ENCODE data around the gene ANKMY1.
"Not testable (repeated sequence)": the region's sequence is repeated elsewhere in the genome, so short reads cannot be mapped to it uniquely, and the experiment has no call there.

The ANKMY1 gene

DNA sequence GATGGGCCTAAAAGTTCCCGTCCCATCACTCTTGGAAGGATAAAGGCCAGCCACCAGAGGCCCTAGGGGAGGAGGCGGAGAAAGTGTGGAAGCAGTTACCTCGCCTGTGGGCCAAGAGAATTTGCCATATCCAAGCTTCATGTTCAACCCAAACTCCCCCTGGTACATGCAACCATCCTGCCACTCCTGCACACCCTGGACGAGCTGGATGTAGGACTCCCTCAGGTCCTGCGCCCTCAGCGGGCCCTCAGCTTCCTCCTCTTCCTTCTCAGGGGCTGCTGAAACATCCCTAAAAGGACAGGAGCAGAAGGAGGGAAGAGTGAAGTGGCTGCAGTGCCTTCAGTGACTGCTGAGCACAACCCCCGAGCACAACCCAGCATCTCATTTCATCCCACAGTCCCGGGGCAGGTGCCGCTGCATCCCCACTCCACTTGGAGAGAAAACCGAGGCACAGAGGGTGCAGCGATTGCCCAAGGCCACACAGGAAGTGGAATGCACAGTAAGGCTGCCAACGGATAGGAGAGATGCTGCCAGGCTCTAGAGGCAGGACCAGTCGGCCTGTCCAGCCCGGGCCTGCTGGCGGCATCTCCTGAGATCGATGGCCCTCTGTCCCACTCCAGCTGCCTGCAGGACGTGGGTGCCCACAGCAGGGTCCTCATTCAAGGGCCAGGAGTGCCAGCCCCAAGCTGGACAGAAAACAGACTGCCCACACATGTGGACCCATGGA is 2.9 kb downstream of the ANKMY1 start:
- no peak for DNase-seq (ENCODE audit: low read depth)

DNA sequence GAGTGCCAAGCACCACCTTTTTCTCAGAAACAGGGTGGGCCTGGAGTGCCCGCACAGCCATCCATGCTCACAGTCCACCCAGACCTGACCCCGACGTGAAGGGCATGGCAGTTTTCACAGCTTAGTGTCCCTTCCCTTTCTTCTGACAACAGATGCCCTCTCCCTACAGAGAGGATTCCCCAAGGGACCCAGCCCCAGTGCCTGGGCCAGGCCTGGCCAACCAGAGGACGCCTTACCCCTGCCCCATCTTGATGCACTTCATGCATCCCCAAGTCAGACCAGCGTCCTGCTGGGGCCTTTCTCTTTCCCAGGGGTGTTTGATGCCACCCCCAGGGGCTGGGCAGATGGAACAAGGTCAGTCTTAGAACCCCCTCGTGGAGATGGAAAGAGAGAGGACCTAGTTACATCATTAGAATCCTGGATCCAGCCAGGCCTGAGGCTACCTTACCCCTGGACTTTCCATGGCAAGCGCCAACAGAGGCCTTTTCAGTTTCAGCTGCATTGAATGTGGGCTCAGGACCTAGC is 3.8 kb downstream of the ANKMY1 start:
- DNase-seq (ENCODE audit: low read depth), result no peak

DNA sequence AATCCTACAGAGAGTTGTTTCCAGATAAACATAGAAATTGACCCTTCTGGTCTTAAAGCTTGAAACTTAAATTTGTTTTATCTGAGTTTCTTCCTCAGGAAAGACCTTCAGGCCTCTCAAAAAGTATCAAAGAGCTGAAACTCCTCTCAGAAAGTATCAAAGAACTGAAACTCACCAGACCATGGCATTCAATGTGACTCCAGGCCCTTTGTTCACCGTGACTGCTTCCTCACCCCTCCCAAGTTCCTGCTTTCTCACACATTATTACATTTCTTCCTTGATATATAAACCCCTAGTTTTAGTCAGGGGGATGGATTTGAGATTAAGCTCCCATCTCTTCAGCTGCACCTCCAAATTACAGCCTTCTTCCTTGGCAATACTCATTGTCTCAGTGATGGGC is 6.0 kb downstream of the ANKMY1 start:
- DNase-seq (ENCODE audit: low read depth), result no peak

DNA sequence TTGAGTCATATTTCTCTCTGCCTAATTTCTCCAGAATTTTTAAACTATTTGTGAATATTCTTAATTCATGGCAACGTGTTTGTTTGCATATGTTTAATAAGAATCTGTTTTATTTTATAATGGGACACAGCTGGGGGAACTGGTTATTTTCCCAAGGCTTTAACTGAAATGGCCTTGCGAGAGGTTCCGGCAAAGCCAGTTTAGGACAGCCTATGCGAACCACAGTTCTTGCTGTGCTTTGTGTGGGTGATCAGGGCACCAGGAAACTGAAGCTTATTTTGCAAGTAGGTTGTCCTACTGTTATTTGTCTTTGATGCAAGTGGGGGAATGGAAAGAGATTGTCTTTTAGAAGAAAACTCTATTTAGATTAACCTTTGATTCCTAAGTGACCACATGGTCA is 6.5 kb downstream of the ANKMY1 start:
- DNase-seq (ENCODE audit: low read depth), result no peak

DNA sequence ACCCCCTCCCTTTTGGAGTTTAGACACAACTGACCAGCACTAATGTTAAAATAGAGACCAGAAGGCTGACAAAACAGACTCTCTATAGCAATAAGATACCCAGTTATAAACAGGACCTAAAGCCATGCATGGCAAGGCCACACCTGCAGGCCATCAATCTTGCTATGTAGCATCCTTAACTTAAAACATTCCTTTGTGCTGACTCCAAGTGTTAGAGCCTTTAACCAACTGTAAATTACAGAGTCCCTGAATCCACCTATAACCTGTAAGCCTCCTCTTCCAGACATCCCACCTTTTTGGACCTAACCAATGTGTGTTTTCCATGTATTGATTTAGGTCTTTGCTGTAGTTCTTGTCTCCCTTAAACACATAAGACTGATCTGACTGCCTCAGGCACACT is 17.9 kb downstream of the ANKMY1 start:
- no peak for DNase-seq (ENCODE audit: low read depth)

DNA sequence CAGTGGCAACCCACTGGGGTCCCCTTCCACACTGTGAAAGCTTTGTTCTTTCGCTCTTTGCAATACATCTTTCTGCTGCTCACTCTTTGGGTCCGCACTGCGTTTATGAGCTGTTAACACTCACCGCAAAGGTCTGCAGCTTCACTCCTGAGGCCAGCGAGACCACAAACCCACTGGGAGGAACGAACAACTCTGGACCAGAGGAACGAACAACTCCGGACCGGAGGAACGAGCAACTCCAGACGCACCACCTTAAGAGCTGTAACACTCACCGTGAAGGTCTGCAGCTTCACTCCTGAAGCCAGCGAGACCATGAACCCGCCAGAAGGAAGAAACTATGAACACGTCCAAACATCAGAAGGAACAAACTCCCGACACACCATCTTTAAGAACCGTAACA is 18.7 kb downstream of the ANKMY1 start:
- DNase-seq (ENCODE audit: low read depth), result not testable (repeated sequence)

DNA sequence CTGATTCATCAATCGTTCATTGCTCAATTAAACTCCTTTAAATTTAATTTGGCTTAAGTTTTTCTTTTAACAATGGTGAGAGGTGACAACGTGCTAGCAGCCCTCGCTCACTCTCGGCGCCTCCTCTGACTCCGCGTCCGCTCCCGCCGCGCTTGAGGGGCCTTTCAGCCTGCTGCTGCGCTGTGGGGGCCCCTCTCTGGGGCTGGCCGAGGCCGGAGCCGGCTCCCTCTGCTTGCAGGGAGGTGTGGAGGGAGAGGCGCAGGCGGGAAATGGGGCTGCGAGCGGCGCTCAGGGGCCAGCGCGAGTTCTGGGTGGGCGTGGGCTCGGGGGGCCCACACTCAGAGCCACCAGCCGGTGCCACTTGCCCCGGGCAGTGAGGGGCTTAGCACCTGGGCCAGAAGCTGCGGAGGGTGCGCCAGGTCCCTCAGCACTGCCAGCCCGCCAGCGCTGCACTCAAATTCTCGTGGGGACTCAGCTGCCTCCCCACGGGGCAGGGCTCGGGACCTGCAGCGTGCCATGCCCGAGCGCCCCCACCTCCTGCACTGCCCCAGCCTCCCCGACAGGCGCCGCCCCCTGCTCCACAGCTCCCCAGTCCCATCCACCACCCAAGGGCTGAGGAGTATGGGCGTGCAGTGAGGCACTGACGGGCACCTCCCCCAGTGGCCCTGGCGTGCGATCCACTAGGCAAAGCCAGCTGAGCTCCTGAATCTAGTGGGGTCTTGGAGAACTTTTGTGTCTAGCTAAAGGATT is 19.6 kb downstream of the ANKMY1 start:
- DNase-seq (ENCODE audit: low read depth), result no peak

DNA sequence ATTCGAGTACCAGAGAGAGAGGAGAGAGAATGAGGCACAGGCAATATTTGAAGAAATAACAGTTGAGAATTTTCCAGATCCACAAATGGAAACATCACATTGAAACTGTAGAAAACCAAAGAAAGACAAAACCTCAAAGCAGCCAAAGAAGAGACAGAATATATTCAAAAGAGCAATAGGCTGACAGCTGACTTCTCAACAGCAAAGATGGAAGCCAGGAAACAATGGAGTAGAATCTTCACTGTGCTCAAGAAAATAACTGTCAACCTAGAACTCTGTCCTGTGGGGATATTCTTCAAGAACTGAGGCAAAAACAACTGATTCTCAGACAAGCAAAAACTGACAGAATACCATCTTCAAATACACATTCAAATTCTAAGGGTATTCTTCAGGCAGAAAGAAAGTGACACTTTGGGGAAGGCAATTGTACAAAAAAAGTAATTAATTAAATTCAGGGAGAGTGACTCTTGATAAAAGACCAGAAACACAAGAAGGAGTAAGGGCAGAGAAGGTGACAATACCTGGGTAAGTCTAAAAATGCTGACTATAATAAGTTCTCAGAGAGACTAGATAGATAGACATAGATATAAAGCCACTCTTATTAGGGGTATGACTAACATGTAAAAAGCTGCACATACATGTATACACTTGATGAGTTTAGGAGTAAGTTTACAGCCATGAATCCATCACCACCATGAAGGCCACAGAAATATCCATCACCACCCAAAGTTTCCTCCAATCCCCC is 25.6 kb downstream of the ANKMY1 start:
- no peak for DNase-seq (ENCODE audit: low read depth)

DNA sequence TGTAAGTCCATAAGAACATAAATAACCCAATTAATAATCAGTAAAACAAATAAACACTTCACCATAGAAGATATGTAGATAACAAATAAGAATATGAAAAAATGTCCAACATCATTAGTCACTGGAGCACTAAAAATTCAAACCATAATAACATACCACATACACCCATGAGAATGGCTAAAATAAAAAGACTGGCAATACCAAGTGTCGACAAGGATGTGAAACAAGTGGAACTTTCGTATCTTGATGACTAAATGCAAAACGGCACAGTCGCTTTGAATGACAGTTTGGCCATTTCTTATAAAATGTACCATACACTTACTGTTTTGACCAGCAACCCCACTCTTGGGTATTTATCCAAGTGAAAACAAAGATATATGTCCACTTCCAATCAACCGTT is 26.8 kb downstream of the ANKMY1 start:
- DNase-seq (ENCODE audit: low read depth), result no peak

DNA sequence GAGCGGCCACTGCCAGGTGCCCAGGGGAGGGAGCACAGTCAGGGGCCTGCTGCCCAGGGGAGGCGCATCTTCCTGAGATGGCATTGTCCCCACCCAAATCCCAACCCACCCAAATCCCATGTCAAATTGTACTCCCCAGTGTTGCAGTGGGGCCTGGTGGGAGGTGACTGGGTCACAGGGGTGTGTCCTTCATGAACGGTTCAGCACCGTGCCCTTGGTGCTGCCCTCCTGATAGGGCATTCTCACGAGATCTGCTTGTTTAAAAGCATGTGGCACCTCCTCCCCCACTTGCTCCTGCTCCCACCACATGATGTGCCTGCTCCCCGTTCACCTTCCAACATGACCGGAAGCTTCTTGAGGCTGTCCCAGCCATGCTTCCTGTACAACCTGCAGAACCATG is 27.6 kb downstream of the ANKMY1 start:
- DNase-seq (ENCODE audit: low read depth), result no peak

DNA sequence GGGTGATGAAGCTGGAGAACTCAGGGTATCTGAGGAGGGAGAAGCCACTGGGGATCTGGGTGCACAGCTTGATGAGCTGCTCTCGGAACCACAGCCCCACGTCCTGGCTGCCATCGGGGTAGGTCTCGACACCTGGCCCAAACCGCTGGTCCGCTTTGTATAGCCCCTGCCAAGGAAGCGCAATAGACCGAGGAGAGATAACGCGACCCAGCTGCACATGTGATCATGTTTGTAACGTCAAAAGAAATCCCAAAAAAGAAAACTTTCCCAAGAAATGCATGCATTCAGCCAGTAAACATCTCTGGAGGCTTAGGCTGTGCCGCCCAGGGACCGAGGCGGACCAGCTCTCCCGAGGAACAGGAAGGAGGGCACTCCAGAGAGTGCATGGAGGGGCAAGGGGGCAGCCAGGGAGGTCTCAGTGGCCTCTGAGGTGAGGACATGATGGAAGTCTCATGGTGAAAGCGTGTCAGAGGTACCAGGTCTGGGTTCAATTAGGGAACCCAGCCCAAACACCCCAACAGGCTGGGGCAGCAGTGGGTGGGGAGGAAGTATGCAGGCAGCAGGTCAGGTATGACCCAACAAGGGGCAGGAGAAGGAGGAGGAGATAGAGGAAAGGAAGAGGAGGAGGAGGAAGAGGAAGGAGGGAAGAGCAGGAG is 28.3 kb downstream of the ANKMY1 start:
- no peak for DNase-seq (ENCODE audit: low read depth)

DNA sequence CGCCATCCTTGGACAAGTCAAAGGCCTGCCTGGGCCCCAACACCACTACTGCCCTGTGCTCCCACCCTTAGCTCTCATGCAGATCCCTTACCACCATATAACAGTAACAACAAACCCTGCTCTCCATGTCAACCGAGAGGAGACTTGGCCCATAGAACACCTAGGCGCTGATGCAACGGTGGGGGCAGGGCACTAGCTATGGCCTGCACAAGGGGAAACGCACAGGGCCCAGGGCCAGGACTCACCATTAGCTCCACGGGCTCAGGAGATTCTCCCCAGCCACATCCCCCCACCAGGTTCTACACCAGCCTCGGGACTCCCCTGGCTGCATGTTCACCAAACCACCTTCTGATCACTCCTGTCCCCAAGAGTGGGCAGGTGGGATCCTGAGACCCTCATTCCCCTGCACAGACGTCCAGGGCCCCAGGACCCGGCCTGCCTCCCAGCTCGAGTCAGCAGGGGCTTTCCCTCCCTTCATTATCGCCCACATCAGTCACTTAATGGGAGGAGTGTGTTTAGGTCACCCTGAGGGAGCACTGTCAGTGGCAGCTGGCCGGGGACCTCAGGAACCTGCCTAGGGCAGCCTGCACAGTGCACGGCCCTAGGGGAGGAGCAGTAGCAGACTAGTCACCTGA is 29.3 kb downstream of the ANKMY1 start:
- no peak for DNase-seq (ENCODE audit: low read depth)

DNA sequence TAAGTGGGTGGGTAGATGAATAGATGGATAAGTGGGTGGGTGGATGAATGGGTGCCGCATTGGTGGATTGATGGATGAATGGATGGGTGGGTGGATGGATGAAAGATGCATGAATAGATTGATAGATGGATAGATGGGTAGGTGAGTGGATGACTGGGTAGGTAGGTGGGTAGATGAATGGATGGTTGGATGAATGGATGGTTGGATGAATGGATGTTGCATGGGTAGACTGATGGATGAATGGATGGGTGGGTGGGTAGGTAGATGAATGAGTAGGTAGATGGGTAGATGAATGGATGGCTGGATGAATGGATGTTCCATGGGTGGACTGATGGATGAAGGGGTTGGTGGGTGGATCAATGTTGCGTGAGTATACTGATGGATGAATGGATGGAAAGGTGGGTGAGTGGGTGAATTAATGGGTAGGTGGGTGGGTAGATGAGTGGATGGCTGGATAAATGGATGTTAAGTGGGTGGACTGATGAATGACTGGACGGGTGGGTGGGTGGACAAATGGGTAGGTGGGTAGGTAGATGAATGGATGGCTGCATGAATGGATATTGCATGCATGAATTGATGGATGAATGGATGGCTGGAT is 30.5 kb downstream of the ANKMY1 start:
- no peak for DNase-seq (ENCODE audit: low read depth)

DNA sequence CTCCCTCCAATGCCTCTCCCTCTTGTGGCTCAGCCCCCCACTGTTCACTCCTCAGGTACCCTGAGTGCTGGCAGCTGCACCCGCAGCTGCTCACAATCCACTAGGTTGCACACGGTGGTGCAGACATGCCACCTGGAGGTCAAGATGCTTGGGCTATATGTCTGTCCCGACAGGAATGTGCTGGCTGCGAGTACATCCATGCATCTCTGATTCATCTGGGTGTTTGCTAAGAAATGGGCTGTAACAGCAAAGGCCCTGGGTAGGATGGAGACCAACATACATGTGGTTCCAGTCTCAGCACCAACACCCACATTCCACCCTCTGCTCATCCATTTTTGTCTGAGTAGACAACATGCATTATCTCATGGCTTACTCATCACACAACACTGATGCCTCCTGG is 31.3 kb downstream of the ANKMY1 start:
- DNase-seq (ENCODE audit: low read depth), result no peak

DNA sequence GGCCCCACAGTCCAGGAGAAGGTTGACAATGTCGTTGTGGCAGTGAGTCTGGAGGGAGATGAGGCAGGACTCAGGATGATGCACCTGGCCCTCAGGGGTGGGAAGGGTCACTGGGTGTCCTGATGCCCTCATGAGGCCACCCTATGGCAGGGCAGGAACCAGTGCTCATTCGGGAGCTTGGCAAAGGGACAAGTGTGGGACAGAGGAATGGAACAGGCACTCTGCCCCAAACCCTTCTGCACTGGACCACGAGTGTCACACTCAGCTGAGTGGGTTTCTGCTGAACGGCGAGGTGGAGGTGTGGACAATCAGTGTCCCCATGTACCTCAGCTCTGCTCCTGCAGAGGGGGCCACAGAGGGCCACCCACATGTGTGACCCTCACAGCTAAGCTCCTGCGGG is 32.0 kb downstream of the ANKMY1 start:
- DNase-seq (ENCODE audit: low read depth), result no peak

DNA sequence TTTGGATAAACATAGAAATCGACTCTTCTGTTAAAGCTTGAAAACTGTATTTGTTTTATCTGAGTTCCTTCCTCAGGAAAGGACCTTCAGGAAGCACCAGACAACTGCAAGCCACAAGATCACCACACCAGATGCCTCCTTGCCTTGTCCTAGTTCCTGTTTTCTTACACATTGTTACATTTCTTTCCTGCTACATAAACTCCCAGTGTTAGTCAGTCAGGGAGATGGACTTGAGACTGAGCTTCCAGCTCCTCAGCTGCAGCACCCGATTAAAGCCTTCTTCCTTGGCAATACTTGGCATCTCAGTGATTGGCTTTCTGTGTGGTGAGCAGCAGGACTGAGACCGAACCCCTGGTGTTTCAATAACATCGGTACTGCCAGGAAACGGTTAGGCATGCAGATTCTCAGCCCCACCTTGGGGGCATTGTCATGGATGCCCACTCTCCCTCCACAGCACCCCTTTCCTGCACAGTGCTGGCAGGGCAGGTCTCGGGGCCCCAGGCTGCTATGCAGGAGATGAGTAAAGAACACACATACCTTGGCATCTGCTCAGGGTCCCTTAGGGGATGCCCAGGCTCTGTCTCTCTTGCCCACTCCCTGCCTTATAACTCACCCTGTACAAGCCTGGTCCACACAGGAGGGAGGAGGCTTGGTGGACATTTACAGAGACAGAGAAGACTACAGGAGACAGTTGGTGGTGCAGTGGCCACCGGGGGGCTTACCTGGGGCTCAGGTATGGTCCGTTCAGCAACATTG is 32.6 kb downstream of the ANKMY1 start:
- DNase-seq (ENCODE audit: low read depth), result no peak

DNA sequence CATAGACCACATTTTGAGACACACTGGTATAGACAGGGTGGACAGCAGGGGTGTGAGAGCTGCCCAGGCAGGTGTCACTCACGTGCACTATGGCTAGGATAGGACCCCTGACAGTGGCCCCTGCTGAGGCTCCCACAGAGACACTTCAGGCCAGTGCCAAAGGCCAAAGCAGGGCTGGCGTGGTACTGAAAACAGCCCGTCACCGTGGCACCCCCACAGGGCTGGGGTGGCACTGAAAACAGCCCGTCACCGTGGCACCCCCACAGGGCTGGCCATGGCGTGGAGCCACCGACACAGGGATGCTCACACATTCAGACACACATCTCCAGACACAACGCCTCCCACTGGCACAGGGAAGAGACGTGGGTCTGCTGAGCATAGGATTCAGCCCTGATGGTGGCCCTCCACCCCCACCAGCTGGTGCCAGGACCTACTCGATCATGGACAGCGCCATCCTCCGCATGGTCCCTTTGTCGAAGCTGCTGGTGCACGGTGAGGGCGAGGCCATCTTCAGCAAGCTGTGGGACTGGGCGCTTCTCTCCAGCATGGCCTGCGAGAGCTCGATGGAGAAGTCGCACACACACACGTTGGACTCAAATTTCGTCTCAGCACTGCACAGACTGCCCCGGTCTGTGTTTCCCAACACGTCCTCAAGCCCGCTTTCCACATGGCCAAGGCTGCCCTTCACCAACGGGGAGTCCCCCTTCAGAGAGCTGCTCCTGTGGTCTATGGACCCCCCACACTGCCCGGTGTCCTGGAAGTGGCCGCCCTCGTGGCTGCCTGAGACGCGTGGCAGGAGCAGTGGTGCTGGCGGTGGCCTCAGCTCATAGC is 34.1 kb downstream of the ANKMY1 start:
- DNase-seq (ENCODE audit: low read depth), result no peak

DNA sequence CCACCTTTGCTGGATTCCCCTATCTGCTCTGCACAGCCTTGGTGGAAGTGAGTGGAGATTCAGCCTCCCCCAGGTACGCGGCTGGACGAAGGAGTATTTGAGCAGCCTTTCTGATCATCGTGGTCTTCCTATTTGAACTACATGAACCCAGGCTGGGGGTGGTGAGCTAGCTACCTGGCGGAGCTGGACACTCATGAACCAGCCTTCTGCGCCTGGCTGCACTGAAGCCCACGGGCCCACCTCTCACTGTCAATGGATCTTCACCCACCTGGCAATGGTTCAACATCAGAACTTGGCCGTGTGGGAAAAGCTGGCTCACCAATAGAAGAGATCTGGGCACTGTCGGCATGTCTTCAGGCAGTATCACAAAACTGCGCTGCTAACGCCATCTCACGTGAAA is 35.4 kb downstream of the ANKMY1 start:
- no peak for DNase-seq (ENCODE audit: low read depth)

DNA sequence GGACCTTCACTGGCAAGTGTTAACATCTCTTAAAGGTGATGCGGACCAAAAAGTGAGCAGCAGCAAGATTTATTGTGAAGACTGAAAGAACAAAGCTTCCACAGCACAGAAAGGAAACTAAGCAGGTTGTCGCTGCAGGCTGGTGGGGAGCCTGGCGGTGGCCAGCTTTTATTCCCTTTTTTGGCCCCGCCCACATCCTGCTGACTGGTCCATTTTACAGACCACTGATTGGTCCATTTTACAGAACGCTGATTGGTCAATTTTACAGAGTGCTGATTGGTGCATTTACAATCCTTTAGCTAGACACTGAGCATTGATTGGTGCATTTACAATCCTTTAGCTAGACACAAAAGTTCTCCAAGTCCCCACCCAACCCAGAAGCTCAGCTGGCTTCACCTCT is 35.9 kb downstream of the ANKMY1 start:
- DNase-seq (ENCODE audit: low read depth), result not testable (repeated sequence)

DNA sequence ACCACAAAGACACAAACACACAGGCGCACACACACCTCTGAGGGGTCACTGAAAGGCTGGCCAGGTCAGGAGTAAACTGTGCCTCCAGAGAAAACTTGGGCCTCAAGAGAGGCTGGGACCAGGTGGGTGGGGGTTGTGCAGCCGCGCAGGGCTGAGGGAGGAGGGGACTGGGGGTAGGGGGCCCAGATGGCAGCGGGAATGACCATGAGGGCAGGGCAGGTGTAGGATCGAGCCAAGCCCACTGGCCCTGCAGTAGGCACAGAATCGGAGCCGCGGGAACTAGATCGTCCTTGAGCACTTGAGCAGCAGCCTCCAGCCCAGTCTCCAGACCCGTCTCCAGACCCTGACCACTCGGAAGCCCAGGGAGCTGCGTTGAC is 36.8 kb downstream of the ANKMY1 start:
- no peak for DNase-seq (ENCODE audit: low read depth)

Data from stimulated activated CD8-positive, alpha-beta memory T cell treated with anti-CD3 and anti-CD28 coated beads, Interleukin-12 subunit alpha, Interleukin-12 subunit beta, amount 100 ng/mL, for 4 hours (primary cell).